Measurements from ENCODE around the gene USP5. TPM values are rescaled to one million over a fixed set of nuclear protein-coding genes. Genes with fewer than 3 reads are reported as not detected.
"Not testable (repeated sequence)": the region's sequence is repeated elsewhere in the genome, so short reads cannot be mapped to it uniquely, and the experiment has no call there.

USP5 gene
- total RNA-seq, 2 donors from 2014 or later, result 82.6 to 132 TPM

DNA sequence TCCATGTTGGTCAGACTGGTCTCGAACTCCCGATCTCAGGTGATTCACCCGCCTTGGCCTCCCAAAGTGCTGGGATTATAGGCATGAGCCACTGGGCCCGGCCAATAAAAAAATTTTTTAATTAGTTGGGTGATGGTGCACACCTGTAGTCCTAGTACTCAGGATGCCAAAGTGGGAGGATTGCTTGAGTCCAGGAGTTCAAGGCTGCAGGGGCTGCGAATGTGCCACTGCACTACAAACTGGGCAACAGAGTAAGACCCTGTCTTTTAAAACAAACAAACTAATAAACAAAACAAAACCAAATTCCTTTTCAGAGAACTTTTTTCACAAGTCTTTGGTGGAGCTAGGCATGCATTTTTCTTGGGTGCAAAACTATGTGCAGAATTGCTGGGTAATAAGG is 31.3 kb downstream of the USP5 start:
- no peaks in the 10 kb centered on the region for H3K27me3 ChIP-seq
- no peaks in the 10 kb centered on the region for H3K36me3 ChIP-seq
- H3K9me3 ChIP-seq, result no peaks in the 10 kb centered on the region
- no peaks in the 10 kb centered on the region for H3K4me1 ChIP-seq
- H3K4me3 ChIP-seq, result no peak overlapping the region
- no peak for DNase-seq
- intact Hi-C loops (cut with DNase I), result no loop called here
- no peak for TF ChIP-seq CTCF (IDR thresholded peaks at IDR 0.05)
- H3K27ac ChIP-seq, result no peak overlapping the region
- no peak overlapping the region for H3K9ac ChIP-seq (ENCODE audit: low read depth in 2 of 2, low read length in 2 of 2)

- no peak for TF ChIP-seq CTCF (IDR thresholded peaks at IDR 0.05)
- H3K27ac ChIP-seq, result no peak overlapping the region
- no peak overlapping the region for H3K4me3 ChIP-seq
- intact Hi-C loops (cut with DNase I), result no loop called here
- no peaks in the 10 kb centered on the region for H3K4me1 ChIP-seq
- no peak for DNase-seq
- no peaks in the 10 kb centered on the region for H3K27me3 ChIP-seq
- H3K36me3 ChIP-seq, result no peaks in the 10 kb centered on the region
- H3K9me3 ChIP-seq, result no peaks in the 10 kb centered on the region
- no peak overlapping the region for H3K9ac ChIP-seq (ENCODE audit: low read depth in 2 of 2, low read length in 2 of 2)
These were observed 31.7 kb downstream of the USP5 start for GRCh38 chr12:6883683-6884082.

GRCh38 chr12:6884539-6884938 is 32.6 kb downstream of the USP5 start:
- Histone ChIP-seq H3K27me3 (no peaks in the 10 kb centered on the region), H3K4me3 (no peak overlapping the region), H3K27ac (no peak overlapping the region), H3K36me3 (no peaks in the 10 kb centered on the region), H3K9me3 (no peaks in the 10 kb centered on the region), H3K4me1 (no peaks in the 10 kb centered on the region), H3K9ac (ENCODE audit: low read depth in 2 of 2, low read length in 2 of 2) (no peak overlapping the region)
- TF ChIP-seq CTCF (IDR thresholded peaks at IDR 0.05), result no peak
- intact Hi-C loops (cut with DNase I), result no loop called here
- no peak for DNase-seq

GRCh38 chr12:6886206-6886999 is 34.5 kb downstream of the USP5 start:
- H3K4me3 ChIP-seq; intact Hi-C loops (cut with DNase I); H3K27ac ChIP-seq; H3K4me1 ChIP-seq; H3K9me3 ChIP-seq; DNase-seq; H3K36me3 ChIP-seq; H3K27me3 ChIP-seq; H3K9ac ChIP-seq (ENCODE audit: low read depth in 2 of 2, low read length in 2 of 2): not testable (repeated sequence)

DNA sequence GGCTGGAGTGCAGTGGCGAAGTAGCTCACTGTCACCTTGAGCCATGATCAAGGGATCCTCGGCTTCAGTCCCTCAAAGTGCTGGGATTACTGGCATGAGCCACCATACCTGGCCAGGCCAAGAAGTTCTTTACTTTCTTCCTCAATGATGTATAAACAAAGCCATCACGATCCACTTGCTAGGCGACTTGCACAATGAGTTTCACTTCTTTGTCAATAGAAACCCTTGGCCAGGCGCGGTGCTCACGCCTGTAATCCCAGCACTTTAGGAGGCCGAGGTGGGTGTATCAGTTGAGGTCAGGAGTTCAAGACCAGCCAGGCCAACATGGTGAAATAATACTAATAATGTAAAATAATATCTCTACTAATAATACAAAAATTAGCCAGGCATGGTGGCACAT is 35.5 kb downstream of the USP5 start:
- Histone ChIP-seq H3K36me3 (no peaks in the 10 kb centered on the region), H3K4me1 (no peaks in the 10 kb centered on the region), H3K9ac (ENCODE audit: low read depth in 2 of 2, low read length in 2 of 2) (no peak overlapping the region), H3K27me3 (no peaks in the 10 kb centered on the region), H3K4me3 (no peak overlapping the region), H3K9me3 (no peaks in the 10 kb centered on the region), H3K27ac (no peak overlapping the region)
- peak; percentile 62 for DNase-seq
- TF ChIP-seq CTCF (IDR thresholded peaks at IDR 0.05), result no peak
- intact Hi-C loops (cut with DNase I), result no loop called here

DNA sequence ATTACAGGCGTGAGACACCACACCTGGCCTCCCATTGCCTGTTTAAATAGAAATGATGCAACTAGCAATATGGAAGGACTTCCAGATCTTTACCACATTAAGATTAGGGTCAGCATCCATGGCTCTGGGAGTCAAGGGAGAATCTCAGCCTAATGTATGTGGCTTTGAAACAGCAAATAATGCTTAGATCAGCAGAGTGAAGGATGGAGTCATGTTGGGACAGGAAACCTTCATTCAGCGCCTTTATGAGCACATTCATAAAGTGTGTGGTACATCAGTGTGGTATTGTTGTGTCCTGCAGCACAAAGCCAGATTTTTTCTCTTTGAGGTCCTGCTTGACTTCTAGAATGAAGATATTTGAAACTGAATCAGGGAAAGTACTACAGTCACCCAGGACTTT is 36.4 kb downstream of the USP5 start:
- Histone ChIP-seq H3K4me1 (no peaks in the 10 kb centered on the region), H3K9me3 (no peaks in the 10 kb centered on the region), H3K9ac (ENCODE audit: low read depth in 2 of 2, low read length in 2 of 2) (no peak overlapping the region), H3K27ac (no peak overlapping the region), H3K36me3 (no peaks in the 10 kb centered on the region), H3K4me3 (no peak overlapping the region), H3K27me3 (no peaks in the 10 kb centered on the region)
- TF ChIP-seq CTCF (IDR thresholded peaks at IDR 0.05), result no peak
- intact Hi-C loops (cut with DNase I), result no loop called here
- DNase-seq, result no peak

DNA sequence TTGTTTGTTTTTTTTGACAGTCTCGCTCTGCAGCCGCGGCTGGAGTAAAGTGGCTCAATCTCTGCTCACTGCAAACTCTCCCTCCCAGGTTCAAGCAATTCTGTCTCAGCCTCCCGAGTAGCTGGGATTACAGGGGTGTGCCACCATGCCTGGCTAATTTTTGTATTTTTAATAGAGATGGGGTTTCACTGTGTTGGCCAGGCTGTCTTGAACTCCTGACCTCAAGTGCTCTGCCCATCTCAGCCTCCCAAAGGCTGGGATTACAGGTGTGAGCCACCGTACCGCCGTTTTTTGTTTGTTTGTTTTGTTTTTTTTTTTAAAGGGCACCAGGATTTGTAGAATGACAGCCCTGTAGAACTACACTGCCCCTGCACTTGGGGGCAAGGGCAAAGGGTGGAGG is 36.8 kb downstream of the USP5 start:
- H3K4me1 ChIP-seq; H3K4me3 ChIP-seq; DNase-seq; H3K36me3 ChIP-seq; H3K9ac ChIP-seq (ENCODE audit: low read depth in 2 of 2, low read length in 2 of 2); intact Hi-C loops (cut with DNase I); H3K27ac ChIP-seq; H3K27me3 ChIP-seq; H3K9me3 ChIP-seq: not testable (repeated sequence)

DNA sequence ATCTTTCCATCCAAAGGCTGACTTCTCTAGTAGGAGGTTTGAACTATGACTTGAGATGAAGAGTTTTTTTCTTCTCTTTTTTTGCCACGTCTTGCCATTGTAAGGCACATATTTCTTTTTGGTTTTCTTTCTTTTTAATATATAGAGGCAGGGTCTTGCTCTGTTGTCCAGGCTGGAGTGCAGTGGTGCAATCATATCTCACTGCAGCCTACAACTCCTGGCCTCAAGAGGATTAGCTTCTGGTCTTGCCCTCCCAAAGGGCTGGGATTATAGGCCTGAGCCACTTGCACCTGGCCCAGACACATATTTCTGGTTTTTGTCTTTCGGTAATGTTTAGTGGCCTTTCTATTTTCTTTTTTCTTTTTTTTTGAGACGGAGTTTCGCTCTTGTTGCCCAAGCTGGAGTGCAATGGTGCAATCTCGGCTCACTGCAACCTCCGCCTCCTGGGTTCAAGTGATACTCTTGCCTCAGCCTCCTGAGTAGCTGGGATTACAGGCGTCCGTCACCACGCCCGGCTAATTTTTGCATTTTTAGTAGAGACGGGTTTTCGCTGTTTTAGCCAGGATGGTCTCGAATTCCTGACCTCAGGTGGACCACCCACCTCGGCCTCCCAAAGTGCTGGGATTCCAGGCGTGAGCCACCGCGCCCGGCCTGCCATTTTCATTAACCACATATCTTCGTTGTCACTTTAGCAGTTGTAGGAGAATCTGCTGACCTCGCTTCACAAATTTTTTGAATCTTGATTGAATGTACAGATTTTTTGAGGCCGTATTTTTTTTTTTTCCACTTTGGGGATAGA is 38.0 kb downstream of the USP5 start:
- H3K9ac ChIP-seq (ENCODE audit: low read depth in 2 of 2, low read length in 2 of 2), result peak overlapping the region in 1 of 2 donors; percentile 80
- not testable (repeated sequence) for H3K4me3 ChIP-seq

More for the DNA sequence above, 38.0 kb downstream of the USP5 start:
- H3K9me3 ChIP-seq; H3K4me1 ChIP-seq; intact Hi-C loops (cut with DNase I); DNase-seq; H3K27me3 ChIP-seq; H3K36me3 ChIP-seq: not testable (repeated sequence)
- peak overlapping the region; percentile 71 for H3K27ac ChIP-seq
